WTC11 (cell line): ENCODE data around the gene PHACTR2.

Experiments used
- AR ChIP-seq: fragments of 250-450 bp; sonication (Bioruptor Pico); IDR thresholded peaks from 2 replicates; pipeline ENCODE4 v1.9.0; 2021; ENCODE audit warnings: mild to moderate bottlenecking
- ATF2 ChIP-seq: sonication (generic); formaldehyde crosslinking; IDR thresholded peaks from 2 replicates; pipeline ENCODE4 v1.8.1; 2022; ENCODE audit warnings: low read depth, missing genetic modification reagents, borderline replicate concordance
- ATF3 ChIP-seq: sonication (generic); formaldehyde crosslinking; conservative IDR thresholded peaks from 2 replicates; pipeline ENCODE4 v1.8.1; 2022; ENCODE audit warnings: mild to moderate bottlenecking, missing genetic modification reagents
- CREB1 ChIP-seq: sonication (generic); formaldehyde crosslinking; IDR thresholded peaks from 2 replicates; pipeline ENCODE4 v1.8.0; 2023; ENCODE audit warnings: mild to moderate bottlenecking, missing genetic modification reagents
- CTCF ChIP-seq: fragments of 200-600 bp; IDR thresholded peaks from 2 replicates; pipeline ENCODE4 v1.8.0; 2022; ENCODE audit warnings: antibody characterized with exemption
- FOXK1 ChIP-seq: sonication (generic); formaldehyde crosslinking; IDR thresholded peaks from 2 replicates; pipeline ENCODE4 v1.8.0; 2022; ENCODE audit warnings: mild to moderate bottlenecking, moderate library complexity, missing genetic modification reagents
- NR1H2 ChIP-seq: sonication (generic); formaldehyde crosslinking; IDR thresholded peaks from 2 replicates; pipeline ENCODE4 v1.9.0; 2021; ENCODE audit warnings: mild to moderate bottlenecking, moderate library complexity, missing genetic modification reagents

- TF ChIP-seq NR1H2 (CRISPR knock-in tag) = no peak
- no peak for TF ChIP-seq CTCF
- TF ChIP-seq FOXK1 (CRISPR knock-in tag) = no peak
- no peak for TF ChIP-seq ATF2 (CRISPR knock-in tag)
- no peak for TF ChIP-seq AR (CRISPR knock-in tag)
- TF ChIP-seq ATF3 (CRISPR knock-in tag) = no peak
- no peak for TF ChIP-seq CREB1
Observed at GRCh38 chr6:143753678-143754077, 75.9 kb downstream of the PHACTR2 start.
